Fibroblast of pulmonary artery (primary cell): ENCODE results near the gene RTL10.
A peak's percentile ranks its signal among the peaks of the same experiment; 100 is the strongest.

Experiments used
- DNase-seq: peaks from one replicate; pipeline ENCODE4 v3.0.0-alpha.2; 2010; ENCODE audit warnings: low read depth
- H3K4me3 ChIP-seq: replicated peaks from 2 replicates; pipeline ENCODE4 v1.5.1; 2011; ENCODE audit warnings: low read depth, mild to moderate bottlenecking, control low read depth, low read length, moderate library complexity
- CTCF ChIP-seq: IDR thresholded peaks from 2 replicates; pipeline ENCODE4 v1.5.1; 2011; ENCODE audit warnings: mild to moderate bottlenecking, control low read depth, low read length, inconsistent platforms; ENCODE audit errors: missing control alignments

The RTL10 gene

GRCh38 chr22:19855504-19856409, 1.1 kb upstream of the RTL10 start:
- TF ChIP-seq CTCF: no peak
- peak overlapping the region; percentile 92 for H3K4me3 ChIP-seq
- DNase-seq: peak; percentile 76

- DNase-seq: peak; percentile 16
- H3K4me3 ChIP-seq: peak overlapping the region; percentile 92
- TF ChIP-seq CTCF: no peak
These were observed 546 bp downstream of the RTL10 start for GRCh38 chr22:19853879-19854777.

- H3K4me3 ChIP-seq: peak overlapping the region; percentile 92
- DNase-seq: no peak
- TF ChIP-seq CTCF: no peak
These were observed 1.4 kb downstream of the RTL10 start for GRCh38 chr22:19853058-19853878.

- no peak for DNase-seq
- no peak overlapping the region for H3K4me3 ChIP-seq
- no peak for TF ChIP-seq CTCF
These were observed 2.4 kb downstream of the RTL10 start for GRCh38 chr22:19852177-19852781.

- H3K4me3 ChIP-seq: no peak overlapping the region
- TF ChIP-seq CTCF: no peak
These were observed 3.1 kb downstream of the RTL10 start for GRCh38 chr22:19851291-19852176.

More at GRCh38 chr22:19851291-19852176, 3.1 kb downstream of the RTL10 start:
- DNase-seq: no peak
